Left lung (tissue), 10 donors: ENCODE measurements around the gene NKRF. TPM values are rescaled to one million over a fixed set of nuclear protein-coding genes. Genes with fewer than 3 reads are reported as not detected.

Source experiments
- ATAC-seq: fragments of 200-7000 bp; cut with Tn5 transposase; one replicate; pipeline ENCODE4 v1.9.1; 2020; ENCODE audit warnings: moderate library complexity
- DNase-seq, 4 donors: peaks; one replicate each; pipeline ENCODE4 v3.0.0-alpha.2; 2013 to 2020
- H3K27ac ChIP-seq, 2 donors: fragments of 200-600 bp; sonication (generic) in 1 of 2; one replicate each; pipeline versions ENCODE4 v1.5.0 to v1.8.0; 2020 to 2021
- H3K27me3 ChIP-seq, 2 donors: fragments of 200-600 bp; sonication (generic) in 1 of 2; one replicate each; pipeline versions ENCODE4 v1.5.0 to v1.8.0; 2020 to 2021
- H3K36me3 ChIP-seq, 2 donors: fragments of 200-600 bp; sonication (generic) in 1 of 2; one replicate each; pipeline versions ENCODE4 v1.5.0 to v1.8.0; 2020 to 2021
- H3K4me1 ChIP-seq, 2 donors: fragments of 200-600 bp; one replicate each; pipeline ENCODE4 v1.8.0; 2021
- H3K4me3 ChIP-seq, 2 donors: fragments of 200-600 bp; sonication (generic) in 1 of 2; one replicate each; pipeline versions ENCODE4 v1.5.0 to v1.8.0; 2020 to 2021; ENCODE audit warnings: mild to moderate bottlenecking in 1 of 2
- H3K9me3 ChIP-seq, 2 donors: fragments of 200-600 bp; sonication (generic) in 1 of 2; one replicate each; pipeline versions ENCODE4 v1.5.0 to v1.8.0; 2020 to 2021
- intact Hi-C, 2 donors: fragments of 100-400 bp; cut with DNase I; formaldehyde crosslinking; loops; one replicate each; pipeline versions ENCODE4 v1.11.2 to v1.14.2; 2022
- polyA plus RNA-seq, 6 donors: library from polyadenylated mRNA; unstranded; fragments of 120-200 nt; gene quantifications; one replicate each; pipeline ENCODE4 v1.2.1, GENCODE V29; 2013; ENCODE audit not compliant: insufficient read length in 6 of 6
- total RNA-seq, 2 donors: library from RNA; stranded (reverse); fragmentation: NEBNext Ultra II Directional; extraction: Animal tissue kit (Norgen Biotek cat#: 25700); gene quantifications; one replicate each; pipeline ENCODE4 v1.2.1, GENCODE V29; 2021
- TF ChIP-seq, protein P1 (sequence below), 2 donors: fragments of 200-600 bp; sonication (generic) in 1 of 2; IDR thresholded peaks; one replicate each; pipeline versions ENCODE4 v1.5.0 to v1.8.0; 2021; ENCODE audit warnings: antibody characterized with exemption in 2 of 2
- donor health status: DM: no; HTN: yes; CAD: no.
- donor health status: DM: no; HTN: no; CAD: no.

Gene NKRF
- total and polyA plus RNA-seq, 8 donors = 7.0 to 15.1 (median 12.4) TPM

DNA sequence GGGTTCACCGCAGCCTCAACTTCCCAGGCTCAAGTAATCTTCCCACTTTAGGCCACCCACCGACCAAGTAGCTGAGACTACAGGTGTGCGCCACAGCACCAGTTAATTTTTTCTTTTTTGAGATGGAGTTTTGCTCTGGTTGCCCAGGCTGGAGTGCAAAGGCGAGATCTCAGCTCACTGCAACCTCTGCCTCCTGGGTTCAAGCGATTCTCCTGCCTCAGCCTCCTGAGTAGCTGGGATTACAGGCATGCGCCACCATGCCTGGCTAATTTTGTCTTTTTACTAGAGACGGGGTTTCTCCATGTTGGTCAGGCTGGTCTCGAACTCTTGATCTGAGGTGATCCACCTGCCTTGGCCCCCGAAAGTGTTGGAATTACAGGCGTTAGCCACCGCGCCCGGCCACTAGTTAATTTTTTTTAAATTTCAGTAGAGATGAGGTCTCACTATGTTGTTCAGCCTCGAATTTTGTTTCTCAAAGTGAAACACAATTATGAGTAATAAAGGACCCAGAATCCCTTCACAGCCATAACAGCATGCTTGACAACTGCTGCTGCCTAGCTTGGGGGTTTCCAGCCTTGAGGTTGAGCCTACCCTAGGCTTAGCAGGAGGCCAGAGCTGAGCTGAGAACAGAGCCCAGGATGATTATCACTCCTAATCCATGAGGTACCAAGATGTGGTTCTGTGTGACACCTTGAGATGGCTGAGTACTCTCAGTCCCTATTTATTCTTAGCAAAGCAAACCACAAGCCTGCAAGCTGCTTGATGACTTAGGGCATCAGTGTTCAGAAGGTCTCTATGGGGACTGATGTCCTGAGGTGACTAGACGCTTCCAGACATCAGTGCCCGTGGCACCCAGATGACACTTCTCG lies 41.6 kb upstream of the NKRF start:
- DNase-seq (no peak), ATAC-seq (no peak)
- intact Hi-C loops = no loop called here
- no peaks in the 10 kb centered on the region for H3K4me1 ChIP-seq
- no peak overlapping the region for H3K4me3 ChIP-seq
- H3K27me3 ChIP-seq = no peaks in the 10 kb centered on the region
- H3K9me3 ChIP-seq = no peaks in the 10 kb centered on the region
- no peak overlapping the region for H3K27ac ChIP-seq
- TF ChIP-seq, protein P1, sequence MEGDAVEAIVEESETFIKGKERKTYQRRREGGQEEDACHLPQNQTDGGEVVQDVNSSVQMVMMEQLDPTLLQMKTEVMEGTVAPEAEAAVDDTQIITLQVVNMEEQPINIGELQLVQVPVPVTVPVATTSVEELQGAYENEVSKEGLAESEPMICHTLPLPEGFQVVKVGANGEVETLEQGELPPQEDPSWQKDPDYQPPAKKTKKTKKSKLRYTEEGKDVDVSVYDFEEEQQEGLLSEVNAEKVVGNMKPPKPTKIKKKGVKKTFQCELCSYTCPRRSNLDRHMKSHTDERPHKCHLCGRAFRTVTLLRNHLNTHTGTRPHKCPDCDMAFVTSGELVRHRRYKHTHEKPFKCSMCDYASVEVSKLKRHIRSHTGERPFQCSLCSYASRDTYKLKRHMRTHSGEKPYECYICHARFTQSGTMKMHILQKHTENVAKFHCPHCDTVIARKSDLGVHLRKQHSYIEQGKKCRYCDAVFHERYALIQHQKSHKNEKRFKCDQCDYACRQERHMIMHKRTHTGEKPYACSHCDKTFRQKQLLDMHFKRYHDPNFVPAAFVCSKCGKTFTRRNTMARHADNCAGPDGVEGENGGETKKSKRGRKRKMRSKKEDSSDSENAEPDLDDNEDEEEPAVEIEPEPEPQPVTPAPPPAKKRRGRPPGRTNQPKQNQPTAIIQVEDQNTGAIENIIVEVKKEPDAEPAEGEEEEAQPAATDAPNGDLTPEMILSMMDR (IDR thresholded peaks at IDR 0.05) = no peak
- peaks cover 0 to 21% of the 10 kb centered on the region in 2 donors for H3K36me3 ChIP-seq

DNA sequence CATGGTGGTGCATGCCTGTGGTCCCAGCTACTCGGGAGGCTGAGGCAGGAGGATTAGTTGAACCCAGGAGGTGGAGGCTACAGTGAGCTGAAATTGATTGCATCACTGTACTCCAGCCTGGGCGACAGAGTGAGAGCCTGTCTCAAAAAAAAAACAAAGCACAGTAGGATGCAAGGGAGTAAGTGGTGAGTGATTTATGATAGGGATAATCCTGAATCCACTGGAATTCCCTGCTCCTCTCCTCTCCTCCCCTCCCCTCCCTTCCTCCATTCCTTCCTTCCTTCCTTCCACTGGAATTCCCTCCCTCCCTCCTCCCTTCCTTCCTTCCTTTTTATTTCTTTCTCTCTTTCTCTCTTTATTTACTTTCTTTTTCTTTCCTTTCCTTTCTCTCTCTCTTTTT lies 40.9 kb upstream of the NKRF start:
- DNase-seq = no peak
- TF ChIP-seq, protein P1 (IDR thresholded peaks at IDR 0.05) = no peak
- no peak overlapping the region for H3K4me3 ChIP-seq
- H3K36me3 ChIP-seq = peaks cover 0 to 15% of the 10 kb centered on the region in 2 donors
- no peaks in the 10 kb centered on the region for H3K4me1 ChIP-seq
- no peaks in the 10 kb centered on the region for H3K27me3 ChIP-seq
- H3K9me3 ChIP-seq = no peaks in the 10 kb centered on the region
- ATAC-seq = no peak
- H3K27ac ChIP-seq = no peak overlapping the region
- intact Hi-C loops = no loop called here

DNA sequence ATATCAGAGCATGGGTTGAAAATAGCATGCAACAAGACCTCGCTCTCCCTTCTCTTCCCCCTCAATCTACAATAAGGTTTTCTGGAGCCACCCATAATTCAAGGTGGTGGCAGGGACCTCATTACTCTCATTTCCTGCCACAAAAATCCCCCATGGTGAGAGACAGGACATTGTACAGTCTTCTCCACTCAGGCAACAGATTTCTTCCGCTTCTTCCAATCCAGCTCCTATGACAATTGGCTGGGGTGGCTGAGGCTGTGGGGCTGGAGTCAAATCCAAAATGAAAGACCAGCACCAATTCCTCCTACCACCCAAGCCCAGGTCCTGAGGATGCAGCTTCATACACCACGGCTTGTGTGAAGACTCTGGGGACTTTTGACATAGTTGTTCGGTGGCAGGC lies 40.3 kb upstream of the NKRF start:
- Histone ChIP-seq H3K9me3 (no peaks in the 10 kb centered on the region), H3K27me3 (no peaks in the 10 kb centered on the region), H3K36me3 (peaks cover 0 to 11% of the 10 kb centered on the region in 2 donors), H3K4me1 (no peaks in the 10 kb centered on the region), H3K4me3 (no peak overlapping the region), H3K27ac (no peak overlapping the region)
- TF ChIP-seq, protein P1 (IDR thresholded peaks at IDR 0.05) = no peak
- ATAC-seq (no peak), DNase-seq (no peak)
- intact Hi-C loops = no loop called here

DNA sequence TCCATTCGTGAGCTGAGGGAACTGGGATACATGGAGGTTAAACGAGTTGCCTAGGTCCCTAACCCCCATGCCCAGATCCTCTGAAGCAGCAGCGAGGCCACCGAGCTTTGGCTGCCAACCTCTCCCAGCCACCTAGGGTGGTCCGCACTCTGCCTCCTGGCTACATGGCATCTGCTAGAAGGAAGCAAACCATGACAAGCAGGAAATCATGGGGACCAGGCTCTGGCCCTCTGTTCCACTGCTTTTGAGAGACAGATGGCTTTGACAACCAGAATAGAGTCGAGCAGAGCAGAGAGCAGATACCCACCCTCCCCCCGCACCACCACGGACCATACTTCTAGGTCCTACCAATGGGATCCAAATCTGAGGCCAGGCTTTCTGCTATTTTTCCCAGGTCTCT lies 37.5 kb upstream of the NKRF start:
- Histone ChIP-seq H3K27me3 (no peaks in the 10 kb centered on the region), H3K9me3 (no peaks in the 10 kb centered on the region), H3K4me1 (no peaks in the 10 kb centered on the region), H3K36me3 (peaks cover 0 to 3% of the 10 kb centered on the region in 2 donors), H3K4me3 (no peak overlapping the region), H3K27ac (no peak overlapping the region)
- DNase-seq (no peak), ATAC-seq (no peak)
- TF ChIP-seq, protein P1 (IDR thresholded peaks at IDR 0.05) = no peak
- intact Hi-C loops = no loop called here

DNA sequence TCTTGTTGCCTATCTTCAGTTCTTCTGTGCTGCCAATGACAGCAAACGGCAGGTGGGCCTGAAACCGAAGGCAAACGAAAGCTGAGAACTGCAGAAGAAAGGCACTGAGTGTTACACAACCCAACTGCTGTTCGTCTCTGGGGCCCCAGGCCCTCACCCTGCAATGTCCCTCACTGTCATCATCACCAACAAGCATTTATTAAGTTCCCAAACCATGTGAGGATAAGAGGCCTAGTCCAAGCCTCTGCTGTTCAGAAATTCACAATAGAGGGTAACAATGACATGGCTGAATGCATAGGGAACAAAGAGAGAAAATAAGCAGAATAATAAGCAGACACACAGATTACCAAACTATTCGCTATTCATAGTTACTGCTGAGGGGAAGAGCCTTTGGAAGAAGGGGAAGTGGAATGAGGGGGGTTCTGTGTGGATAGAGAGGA lies 34.5 kb upstream of the NKRF start:
- peak overlapping the region in 1 of 2 donors; percentile 66 for H3K27ac ChIP-seq
- no peaks in the 10 kb centered on the region for H3K27me3 ChIP-seq
- no peak for DNase-seq
- ATAC-seq = no peak
- TF ChIP-seq, protein P1 (IDR thresholded peaks at IDR 0.05) = no peak
- no peaks in the 10 kb centered on the region for H3K9me3 ChIP-seq
- intact Hi-C loops = no loop called here
- H3K36me3 ChIP-seq = peaks cover 0 to 4% of the 10 kb centered on the region in 2 donors
- no peak overlapping the region for H3K4me3 ChIP-seq
- H3K4me1 ChIP-seq = no peaks in the 10 kb centered on the region
